Measurements from ENCODE around the gene WNT7B.

DNA sequence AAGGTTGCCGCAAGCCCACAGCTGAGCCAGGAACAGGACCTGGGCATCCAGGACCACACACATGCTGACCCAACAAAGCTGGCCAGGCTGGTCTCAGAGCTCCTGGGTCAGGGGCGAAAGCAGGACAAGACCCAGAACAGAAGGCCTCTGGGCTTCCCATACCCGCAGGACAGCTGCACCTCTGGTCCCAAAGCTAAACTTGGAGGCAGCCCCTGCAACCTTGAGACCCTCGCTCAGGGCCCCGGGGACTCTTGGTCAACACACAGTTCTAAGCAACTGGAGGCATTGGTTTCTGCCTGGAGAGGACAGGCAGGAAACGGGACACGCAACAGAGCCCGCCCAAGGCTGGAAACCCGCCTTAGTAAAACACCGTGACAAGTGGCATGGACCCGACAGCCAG is 11.4 kb downstream of the WNT7B start:
- no peak for TF ChIP-seq PATZ1 (CRISPR knock-in tag; IDR thresholded peaks at IDR 0.05; ENCODE audit: borderline replicate concordance)
- TF ChIP-seq CSRNP3 (CRISPR knock-in tag; IDR thresholded peaks at IDR 0.05): no peak
- no peak for TF ChIP-seq ARNTL (CRISPR knock-in tag; IDR thresholded peaks at IDR 0.05; ENCODE audit: borderline replicate concordance, low read depth)
- no peak for TF ChIP-seq RARB (CRISPR knock-in tag; IDR thresholded peaks at IDR 0.05)
- TF ChIP-seq PPARA (CRISPR knock-in tag; IDR thresholded peaks at IDR 0.05; ENCODE audit: borderline replicate concordance): no peak
